GM19240 (cell line): ENCODE measurements around the gene WNT7A.
A peak's percentile ranks its signal among the peaks of the same experiment; 100 is the strongest.
"Not testable (repeated sequence)": the region's sequence is repeated elsewhere in the genome, so short reads cannot be mapped to it uniquely, and the experiment has no call there.

Experiments used
- DNase-seq: peaks from one replicate; pipeline ENCODE4 v3.0.0; 2011; ENCODE audit warnings: low spot score; ENCODE audit not compliant: insufficient read length

WNT7A gene

GRCh38 chr3:13879946-13880810 lies at the start of gene WNT7A:
Gene WNT7A (minus strand): TSS chr3:13880071. CDS start chr3:13879816, 255 bp downstream.
- no peak for DNase-seq

GRCh38 chr3:13928741-13929140 lies 48.9 kb upstream of the WNT7A start:
- not testable (repeated sequence) for DNase-seq

- DNase-seq, result no peak
These were observed 47.4 kb upstream of the WNT7A start for GRCh38 chr3:13927295-13927694.

- DNase-seq, result no peak
These were observed 36.5 kb upstream of the WNT7A start for GRCh38 chr3:13916375-13916774.

GRCh38 chr3:13902648-13903238 lies 22.9 kb upstream of the WNT7A start:
- DNase-seq, result no peak

- DNase-seq, result no peak
These were observed 22.2 kb upstream of the WNT7A start for GRCh38 chr3:13901935-13902584.

GRCh38 chr3:13898346-13898745 lies 18.5 kb upstream of the WNT7A start:
- no peak for DNase-seq

- DNase-seq, result no peak
These were observed 16.7 kb upstream of the WNT7A start for GRCh38 chr3:13896473-13897154.

- DNase-seq, result peak; percentile 75
These were observed 15.6 kb upstream of the WNT7A start for GRCh38 chr3:13895155-13896105.

GRCh38 chr3:13894807-13895154 lies 14.9 kb upstream of the WNT7A start:
- no peak for DNase-seq

- DNase-seq, result no peak
These were observed 14.4 kb upstream of the WNT7A start for GRCh38 chr3:13894096-13894806.

GRCh38 chr3:13892304-13892703 lies 12.4 kb upstream of the WNT7A start:
- DNase-seq, result no peak

GRCh38 chr3:13891492-13892073 lies 11.7 kb upstream of the WNT7A start:
- DNase-seq, result no peak

GRCh38 chr3:13891017-13891392 lies 11.1 kb upstream of the WNT7A start:
- DNase-seq, result no peak

GRCh38 chr3:13890377-13891016 lies 10.6 kb upstream of the WNT7A start:
- no peak for DNase-seq

GRCh38 chr3:13888576-13888975 lies 8.7 kb upstream of the WNT7A start:
- no peak for DNase-seq

- no peak for DNase-seq
These were observed 7.8 kb upstream of the WNT7A start for GRCh38 chr3:13887495-13888300.

- DNase-seq, result no peak
These were observed 6.8 kb upstream of the WNT7A start for GRCh38 chr3:13886593-13887129.
